Stimulated activated CD4-positive, alpha-beta T cell treated with anti-CD3 and anti-CD28 coated beads, Interleukin-12 subunit alpha, Interleukin-12 subunit beta, amount 100 ng/mL, for 4 hours (primary cell): ENCODE measurements around the gene KCNJ16.

Experiments used
- DNase-seq: peaks from one replicate; pipeline ENCODE4 v3.0.0-alpha.2; 2020

Gene KCNJ16

GRCh38 chr17:70071127-70071526 is 3.9 kb upstream of the KCNJ16 start:
- no peak for DNase-seq

GRCh38 chr17:70071620-70072019 is 3.4 kb upstream of the KCNJ16 start:
- DNase-seq = no peak

DNA sequence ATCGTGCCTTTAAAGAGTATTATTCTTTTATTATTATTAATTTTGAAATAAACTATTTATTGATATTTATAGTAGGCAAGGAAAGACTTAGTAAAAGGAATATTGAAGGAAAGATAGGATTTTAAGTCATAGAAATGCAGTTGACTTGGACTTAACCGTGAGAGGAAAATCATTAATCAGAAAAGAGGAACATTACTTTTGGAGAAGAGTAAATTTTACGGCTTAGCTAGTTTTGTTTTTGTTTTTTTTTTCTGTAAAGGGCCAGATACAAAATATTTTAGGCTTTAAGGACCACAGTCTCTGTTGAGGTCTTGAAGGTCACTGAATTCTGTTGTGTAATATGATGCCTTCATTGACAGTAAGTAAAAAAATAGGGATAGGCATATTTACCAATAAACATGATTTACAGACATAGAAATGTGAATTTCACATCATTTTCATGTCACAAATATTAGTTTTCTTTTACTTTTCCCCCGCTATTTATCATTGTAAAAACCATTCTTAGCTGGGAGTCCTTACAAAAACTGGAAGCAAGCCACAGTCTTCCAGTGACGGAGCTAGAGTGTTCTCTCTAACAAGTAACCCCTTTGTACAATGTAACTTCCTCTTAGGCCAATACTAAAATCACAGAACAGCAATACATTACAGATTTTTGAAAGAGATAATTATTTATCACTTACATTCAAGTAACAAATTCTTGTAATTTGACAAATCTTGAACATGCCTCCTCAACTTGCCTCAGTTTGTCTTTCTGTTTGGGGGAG is 2.3 kb upstream of the KCNJ16 start:
- no peak for DNase-seq

- DNase-seq = no peak
Measured at GRCh38 chr17:70073310-70073709, 1.7 kb upstream of the KCNJ16 start.

DNA sequence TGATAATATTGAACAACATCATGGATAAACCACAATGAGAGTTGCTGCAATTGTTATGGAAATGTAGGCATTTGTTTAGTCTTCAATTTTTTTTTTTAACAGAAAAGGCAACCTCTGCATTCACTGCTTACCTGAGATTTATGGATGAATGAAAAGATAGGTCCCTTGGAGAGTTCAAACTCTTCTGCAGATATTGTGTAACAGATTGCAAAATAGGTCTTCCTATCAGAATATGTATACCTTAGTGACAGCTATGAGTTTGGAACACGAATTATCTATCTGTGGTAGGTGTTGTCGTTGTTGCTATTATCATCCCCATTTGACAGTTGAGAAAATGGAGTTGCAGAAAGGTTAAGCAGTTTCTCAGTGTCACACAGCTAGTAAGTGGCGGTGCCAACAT is 1.2 kb upstream of the KCNJ16 start:
- DNase-seq = no peak

- DNase-seq = no peak
Measured at GRCh38 chr17:70074236-70074830, 692 bp upstream of the KCNJ16 start.

DNA sequence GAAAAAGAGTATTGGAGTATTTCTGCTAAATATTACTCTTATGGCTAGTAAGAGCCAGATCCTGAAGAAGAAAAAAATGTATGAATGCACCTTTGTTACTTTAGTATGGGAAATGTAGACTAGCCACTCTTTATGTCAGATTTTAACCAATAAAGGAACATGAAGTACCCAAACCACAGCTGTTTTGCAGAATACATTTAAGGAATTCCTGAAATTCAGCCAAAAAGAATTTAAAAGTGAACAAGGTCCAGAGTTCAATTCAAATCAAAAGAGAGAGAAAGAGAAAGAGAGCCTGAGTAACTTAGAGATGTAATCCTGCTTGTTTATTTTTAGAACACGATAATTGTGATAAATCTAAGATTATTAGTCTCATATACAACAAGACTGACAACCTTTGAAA is 1.2 kb downstream of the KCNJ16 start:
- DNase-seq = no peak

DNA sequence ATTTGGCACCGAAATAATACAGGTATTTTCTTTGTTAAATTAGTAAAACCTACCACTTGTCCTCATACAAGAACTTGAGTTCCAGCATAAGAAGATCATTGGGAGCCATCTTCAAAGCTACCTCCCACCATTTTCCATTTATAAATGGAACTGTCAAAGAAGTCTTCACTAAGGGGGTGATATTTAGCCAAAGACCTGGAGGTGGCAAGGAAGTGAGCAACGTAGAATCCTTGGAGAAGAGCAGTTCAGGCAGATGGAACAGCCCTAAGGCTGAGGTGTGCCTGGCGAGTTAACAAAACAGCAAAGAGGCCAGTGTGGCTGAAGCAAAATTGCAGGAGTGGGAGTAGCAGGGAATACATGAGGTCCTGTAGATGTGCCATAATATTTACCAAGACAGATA is 1.8 kb downstream of the KCNJ16 start:
- no peak for DNase-seq

DNA sequence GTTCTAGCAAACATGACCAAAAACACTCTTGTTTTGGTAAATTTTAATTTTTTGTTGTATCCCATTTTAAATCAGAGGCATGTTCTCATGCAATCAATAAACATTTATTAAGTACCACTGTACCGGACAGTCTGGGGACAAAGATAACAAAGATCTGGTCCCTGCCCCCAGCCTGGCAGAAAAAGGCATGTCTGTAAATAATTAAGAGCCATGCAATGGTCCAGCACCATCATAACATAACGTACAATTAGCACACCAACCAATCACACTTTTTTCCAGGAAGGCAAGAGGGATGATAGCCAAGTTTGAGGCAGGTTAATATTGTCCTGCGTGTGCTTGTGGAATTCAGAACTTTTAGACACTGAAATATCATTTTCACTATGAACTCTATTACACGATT is 3.5 kb downstream of the KCNJ16 start:
- no peak for DNase-seq

GRCh38 chr17:70078994-70079531 is 4.0 kb downstream of the KCNJ16 start:
- DNase-seq = no peak

DNA sequence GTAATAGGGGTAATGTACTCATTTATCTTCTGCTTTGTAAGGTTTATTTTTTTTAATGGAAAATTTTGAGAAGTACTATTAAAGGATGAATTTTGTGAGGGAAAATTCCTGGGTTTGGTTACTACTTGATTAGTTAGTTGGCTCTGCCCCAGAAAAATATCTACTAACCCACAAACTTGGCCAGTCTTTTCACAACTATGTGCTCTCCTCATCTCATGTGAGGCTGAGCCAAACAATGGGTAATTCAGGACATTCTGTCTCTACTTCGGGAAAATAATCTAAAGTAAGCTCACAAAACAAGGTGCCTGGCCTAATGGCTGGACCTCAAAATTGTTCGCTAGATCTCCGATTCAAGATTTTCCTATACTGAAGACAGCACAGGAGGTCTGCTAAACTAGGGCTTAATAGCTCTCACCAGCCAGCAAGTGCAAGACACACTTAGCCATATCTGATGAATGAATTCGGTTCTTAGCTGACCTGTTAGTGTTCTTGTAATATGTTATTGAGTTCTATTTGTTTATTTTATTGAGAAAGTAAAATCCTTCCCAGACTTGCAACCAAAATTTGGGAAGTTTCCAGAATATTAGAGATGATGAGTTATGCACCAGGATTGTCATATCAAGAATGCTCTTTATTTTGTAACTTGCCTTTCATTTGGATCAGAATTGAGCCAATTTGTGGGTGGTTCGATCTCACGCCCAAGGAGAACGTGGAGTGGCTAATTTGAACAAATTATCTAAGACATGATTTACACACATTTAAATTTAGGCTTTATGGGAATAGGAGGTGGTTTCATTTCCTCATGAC is 5.7 kb downstream of the KCNJ16 start:
- no peak for DNase-seq

DNA sequence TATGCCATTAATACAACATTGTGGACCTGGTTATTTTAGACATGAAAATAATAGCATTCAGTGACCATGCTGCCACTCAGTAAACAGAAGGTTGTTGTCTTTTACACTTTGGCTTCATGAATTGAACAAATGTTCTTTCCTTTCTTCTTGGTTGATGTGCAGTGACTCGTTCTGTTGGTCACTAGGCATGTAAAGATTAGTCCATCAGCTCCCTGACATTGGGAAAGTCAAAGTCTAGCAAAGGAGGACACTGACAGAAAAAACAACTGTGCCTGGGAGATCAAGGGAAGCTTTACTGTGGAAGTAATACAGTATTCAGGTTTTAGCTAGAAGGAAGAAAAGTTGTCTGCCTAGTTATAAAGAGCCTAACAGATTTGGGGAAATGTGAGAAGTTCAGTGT is 6.9 kb downstream of the KCNJ16 start:
- DNase-seq = no peak

DNA sequence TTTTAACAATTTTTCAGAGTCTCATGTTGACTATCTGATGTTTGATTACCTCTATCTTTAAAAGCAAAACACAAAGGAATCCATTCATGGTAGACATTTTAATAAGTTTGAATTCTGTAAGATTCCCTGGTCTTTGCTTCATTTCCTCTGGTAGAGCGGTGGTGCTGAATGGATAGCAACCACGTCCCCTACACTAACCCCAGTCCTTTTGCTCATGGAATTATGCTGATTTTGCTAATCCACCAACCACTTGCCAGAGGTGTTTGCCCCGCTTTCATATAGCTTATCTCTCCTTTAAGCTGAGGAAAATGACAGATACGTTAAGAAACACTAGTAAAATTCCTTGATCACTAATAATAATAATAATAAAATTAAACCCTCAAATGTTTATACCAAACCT is 9.5 kb downstream of the KCNJ16 start:
- no peak for DNase-seq

DNA sequence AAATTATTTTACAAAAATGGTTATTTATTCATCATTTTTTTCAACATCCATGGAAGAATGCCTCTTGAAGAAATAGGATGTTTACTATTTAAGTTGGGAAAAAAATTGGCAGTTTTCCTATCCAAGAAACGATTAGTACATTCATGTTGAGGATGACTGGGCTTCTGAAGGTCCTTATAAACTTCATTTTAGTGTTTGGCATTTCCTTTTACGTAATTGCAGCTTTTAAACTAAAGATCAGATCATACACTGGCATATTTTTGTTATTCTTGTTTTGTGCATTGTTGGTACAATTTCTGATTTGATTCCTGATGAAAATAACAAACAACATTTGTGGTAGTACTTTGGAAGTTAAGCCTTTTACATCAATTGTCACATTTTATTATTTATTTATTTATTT is 11.5 kb downstream of the KCNJ16 start:
- DNase-seq = no peak

DNA sequence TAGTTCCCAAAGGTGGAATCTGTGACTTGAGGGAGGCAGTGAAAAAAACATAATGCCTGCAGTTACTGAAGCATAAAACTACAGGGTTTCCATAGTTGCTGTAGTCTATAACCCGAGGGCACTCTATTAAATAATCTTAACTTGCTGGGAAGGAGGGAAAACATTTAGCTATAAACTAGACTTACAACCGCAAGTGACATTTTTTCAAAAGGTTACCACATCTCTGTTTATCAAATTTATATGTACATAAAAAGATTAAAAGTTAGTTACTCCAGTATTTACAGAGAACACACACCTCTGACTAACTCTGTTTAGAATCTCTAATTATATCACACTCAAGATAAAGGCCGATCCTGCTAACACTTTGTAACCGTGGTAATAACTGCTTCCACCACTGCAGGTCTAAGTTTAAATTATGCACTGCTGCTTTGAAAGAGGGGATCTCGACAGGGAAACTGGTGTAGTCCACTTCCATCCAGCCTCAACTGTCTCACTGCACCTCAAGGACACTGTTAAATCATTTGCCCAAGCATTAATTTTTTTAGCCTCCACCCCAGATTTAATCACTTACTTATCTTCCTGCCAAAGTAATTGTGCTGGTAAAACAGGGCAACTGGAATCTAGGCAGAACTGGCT is 14.6 kb downstream of the KCNJ16 start:
- DNase-seq = no peak

DNA sequence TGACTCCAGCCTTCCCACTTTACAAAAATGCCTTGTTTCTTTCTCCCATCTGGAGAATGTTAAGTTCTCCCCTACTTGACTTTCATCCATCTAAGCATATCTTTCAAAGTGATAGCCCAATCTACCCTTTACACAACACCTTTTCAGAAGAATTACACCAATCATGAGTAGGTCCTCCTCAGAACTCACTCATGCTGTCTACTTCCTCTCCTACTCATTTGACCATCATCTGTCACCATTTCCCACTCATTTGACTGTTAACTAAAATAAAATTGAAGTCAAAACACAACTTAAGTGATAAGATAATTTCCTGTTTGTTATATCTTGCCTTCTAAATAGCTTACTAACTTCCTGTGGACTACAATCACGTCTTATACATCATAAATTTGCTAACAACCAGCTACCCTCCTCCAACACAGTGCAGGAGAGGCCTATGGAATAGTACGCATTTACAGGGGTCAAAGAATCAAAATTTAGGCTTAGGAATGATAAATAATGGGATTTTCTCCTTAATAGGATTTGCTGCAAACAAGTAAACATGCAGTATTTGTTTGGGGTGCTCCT is 16.1 kb downstream of the KCNJ16 start:
- no peak for DNase-seq

DNA sequence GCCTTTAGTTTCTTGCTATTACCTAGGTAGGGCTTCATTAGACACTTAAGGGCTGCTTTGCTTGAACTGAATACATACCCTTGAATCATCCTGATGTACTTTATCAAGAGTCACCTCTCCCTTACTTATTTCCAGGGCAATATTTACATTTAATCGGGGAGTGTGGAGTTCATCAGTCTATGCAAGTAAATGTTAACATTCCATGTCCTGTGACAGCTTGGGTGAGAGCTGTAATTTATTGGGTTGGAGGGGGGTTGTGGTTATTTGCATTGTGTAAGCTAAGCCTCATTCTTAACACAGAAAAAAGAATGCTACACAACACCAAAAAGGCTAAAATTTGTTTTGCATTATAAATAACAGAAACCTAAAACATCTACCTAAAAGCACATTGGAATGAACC is 16.7 kb downstream of the KCNJ16 start:
- no peak for DNase-seq

DNA sequence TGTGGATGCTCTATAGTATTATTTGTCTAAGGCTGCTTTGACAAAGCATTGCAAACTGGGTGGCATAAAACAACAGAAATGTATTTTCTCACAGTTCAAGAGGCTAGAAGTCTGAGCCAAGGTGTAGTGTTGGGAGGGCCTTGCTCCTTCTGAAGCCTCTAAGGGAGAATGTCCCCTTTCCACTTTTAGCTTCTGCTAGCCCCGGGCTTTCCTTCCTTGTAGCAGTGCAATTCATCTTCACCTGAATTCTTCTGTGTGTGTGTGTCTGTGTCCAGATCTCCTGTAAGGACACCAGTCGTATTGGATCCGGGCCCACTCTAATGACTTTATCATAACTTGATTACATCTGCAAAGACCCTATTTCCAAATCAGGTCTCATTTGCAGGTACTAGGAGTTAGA is 18.1 kb downstream of the KCNJ16 start:
- DNase-seq = no peak

DNA sequence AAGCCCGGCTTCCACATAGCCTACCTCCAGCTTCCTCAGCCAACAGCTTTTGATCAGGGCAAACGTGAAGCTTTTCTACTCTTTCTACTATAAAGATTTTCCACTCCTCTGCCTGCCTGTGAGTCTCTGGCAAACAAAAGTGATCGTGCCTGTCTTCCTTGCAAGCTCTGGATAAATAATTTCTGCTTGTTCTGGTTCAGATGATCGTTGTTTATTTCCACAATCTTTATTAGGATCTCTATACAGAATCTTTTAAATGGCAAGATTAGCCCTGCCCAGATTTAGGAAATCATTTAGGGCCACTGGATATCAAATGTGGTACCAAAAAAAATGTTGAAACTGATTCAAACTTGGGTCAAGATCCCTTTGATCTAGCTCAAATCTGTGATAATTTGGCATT is 20.4 kb downstream of the KCNJ16 start:
- DNase-seq = no peak

DNA sequence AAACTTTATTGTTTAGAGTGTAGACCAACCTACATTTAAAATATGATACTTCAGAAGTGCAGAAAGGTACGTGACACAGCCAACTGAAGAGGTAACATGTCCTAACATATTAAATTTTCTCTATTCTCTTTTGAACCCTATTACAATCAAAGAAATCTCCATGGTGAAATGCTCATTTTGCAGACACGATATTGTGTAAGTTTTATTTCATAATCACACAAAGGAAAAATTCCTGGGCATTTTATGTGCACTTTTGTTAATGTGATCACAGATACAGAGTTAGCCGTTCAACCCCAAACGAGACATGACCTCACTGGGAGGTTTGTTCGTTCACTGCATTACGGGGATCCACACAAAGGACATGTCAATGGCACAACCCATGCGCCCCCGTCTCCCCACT is 21.8 kb downstream of the KCNJ16 start:
- no peak for DNase-seq

DNA sequence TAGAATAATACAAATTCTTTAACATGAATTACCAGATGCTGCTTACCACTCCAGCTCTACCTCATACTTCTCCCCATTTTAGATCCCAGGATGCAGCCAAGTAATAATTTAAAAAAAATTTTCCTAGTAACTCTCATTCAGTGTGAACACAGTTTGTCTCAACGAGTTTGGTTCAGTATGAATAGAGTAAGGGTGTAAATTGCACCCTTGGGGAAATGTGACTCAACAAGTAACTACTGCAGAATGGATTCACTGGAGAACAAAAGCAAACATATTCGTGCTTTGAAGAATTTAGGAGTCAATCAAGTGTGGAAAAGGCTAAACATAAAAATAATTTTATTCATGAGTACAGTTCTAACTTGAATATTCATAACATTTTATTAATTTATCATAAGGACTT is 23.0 kb downstream of the KCNJ16 start:
- no peak for DNase-seq

- DNase-seq = no peak
Measured at GRCh38 chr17:70099294-70099693, 24.3 kb downstream of the KCNJ16 start.

DNA sequence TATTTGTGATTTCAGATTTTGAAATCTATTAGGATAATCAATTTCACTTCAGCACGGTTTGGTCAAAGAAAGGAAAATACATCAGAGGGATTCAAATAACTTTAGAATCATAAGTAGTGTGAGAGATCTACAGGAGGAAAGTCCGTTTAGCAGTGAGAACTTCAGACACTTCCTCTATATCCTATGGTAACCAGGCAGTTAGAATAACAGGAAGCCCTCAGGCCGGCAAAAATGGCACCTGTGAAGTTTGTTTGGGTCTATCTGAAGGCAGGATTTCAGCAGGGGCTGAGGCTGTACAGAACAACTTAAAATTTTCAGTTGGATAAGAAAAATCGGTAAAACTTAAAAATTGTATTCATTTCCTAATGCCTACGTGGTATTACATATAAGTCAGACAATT is 24.9 kb downstream of the KCNJ16 start:
- DNase-seq = no peak
